Type B pancreatic cell (in vitro differentiated cells): Measurements from ENCODE around the gene DERL3. TPM values are rescaled to one million over a fixed set of nuclear protein-coding genes. Genes with fewer than 3 reads are reported as not detected.

ENCODE experiments used
- DNase-seq: peaks from one replicate; pipeline ENCODE4 v3.0.0; 2021; ENCODE audit warnings: mixed read lengths; ENCODE audit not compliant: unreplicated experiment; ENCODE audit errors: extremely low spot score
- H3K27ac Mint-ChIP-seq: 2 replicates; pipeline ENCODE4 v1.8.0; 2021; ENCODE audit warnings: mild to moderate bottlenecking, mixed read lengths
- H3K27me3 Mint-ChIP-seq: 2 replicates; pipeline ENCODE4 v1.8.0; 2021; ENCODE audit warnings: mixed read lengths
- H3K36me3 Mint-ChIP-seq: 2 replicates; pipeline ENCODE4 v1.8.0; 2021; ENCODE audit warnings: mixed read lengths
- H3K4me1 Mint-ChIP-seq: one replicate; pipeline ENCODE4 v1.8.0; 2021; ENCODE audit warnings: mixed read lengths; ENCODE audit not compliant: unreplicated experiment
- H3K4me3 Mint-ChIP-seq: 2 replicates; pipeline ENCODE4 v1.8.0; 2021; ENCODE audit warnings: mild to moderate bottlenecking, mixed read lengths
- H3K9me3 Mint-ChIP-seq: 2 replicates; pipeline ENCODE4 v1.8.0; 2021; ENCODE audit warnings: mixed read lengths
- CTCF ChIP-seq: fragments of 200-600 bp; sonication (generic); conservative IDR thresholded peaks from 2 replicates; pipeline ENCODE4 v1.5.0; 2021; ENCODE audit warnings: antibody characterized with exemption, mild to moderate bottlenecking
- total RNA-seq: library from RNA; stranded (reverse); gene quantifications from 2 replicates; pipeline ENCODE4 v1.2.1, GENCODE V29; 2021; ENCODE audit warnings: low replicate concordance

Gene DERL3
- total RNA-seq, 1 donor from 2014 or later: 9.5 TPM

- Mint-ChIP-seq H3K27ac (peak overlapping the region; percentile 41), H3K9me3 (no peaks in the 10 kb centered on the region), H3K4me3 (no peak overlapping the region), H3K36me3 (peaks cover 46% of the 10 kb centered on the region), H3K4me1 (no peaks in the 10 kb centered on the region), H3K27me3 (no peaks in the 10 kb centered on the region)
- no peak for TF ChIP-seq CTCF
- no peak for DNase-seq
These were observed 23.2 kb downstream of the DERL3 start for GRCh38 chr22:23815541-23816155.

- TF ChIP-seq CTCF: no peak
- H3K4me1 Mint-ChIP-seq: no peaks in the 10 kb centered on the region
- DNase-seq: no peak
- no peaks in the 10 kb centered on the region for H3K27me3 Mint-ChIP-seq
- no peak overlapping the region for H3K4me3 Mint-ChIP-seq
- H3K36me3 Mint-ChIP-seq: peaks cover 38% of the 10 kb centered on the region
- H3K27ac Mint-ChIP-seq: no peak overlapping the region
- H3K9me3 Mint-ChIP-seq: no peaks in the 10 kb centered on the region
These were observed 26.4 kb downstream of the DERL3 start for GRCh38 chr22:23812378-23812777.

GRCh38 chr22:23806837-23807236 lies 32.0 kb downstream of the DERL3 start:
- no peaks in the 10 kb centered on the region for H3K9me3 Mint-ChIP-seq
- H3K36me3 Mint-ChIP-seq: peaks cover 30% of the 10 kb centered on the region

GRCh38 chr22:23804781-23805291 lies 34.0 kb downstream of the DERL3 start:
- no peak for DNase-seq
- Mint-ChIP-seq H3K27me3 (no peaks in the 10 kb centered on the region), H3K4me3 (no peak overlapping the region), H3K36me3 (peaks cover 33% of the 10 kb centered on the region), H3K27ac (no peak overlapping the region), H3K4me1 (no peaks in the 10 kb centered on the region), H3K9me3 (no peaks in the 10 kb centered on the region)
- no peak for TF ChIP-seq CTCF

More at GRCh38 chr22:23806837-23807236, 32.0 kb downstream of the DERL3 start:
- no peaks in the 10 kb centered on the region for H3K4me1 Mint-ChIP-seq
- no peak overlapping the region for H3K27ac Mint-ChIP-seq
- no peak overlapping the region for H3K4me3 Mint-ChIP-seq
- H3K27me3 Mint-ChIP-seq: no peaks in the 10 kb centered on the region
- no peak for DNase-seq
- no peak for TF ChIP-seq CTCF

- no peaks in the 10 kb centered on the region for H3K4me1 Mint-ChIP-seq
- TF ChIP-seq CTCF: no peak
- peaks cover 33% of the 10 kb centered on the region for H3K36me3 Mint-ChIP-seq
- H3K27ac Mint-ChIP-seq: no peak overlapping the region
- no peak for DNase-seq
- no peaks in the 10 kb centered on the region for H3K27me3 Mint-ChIP-seq
- H3K9me3 Mint-ChIP-seq: no peaks in the 10 kb centered on the region
- no peak overlapping the region for H3K4me3 Mint-ChIP-seq
These were observed 35.6 kb downstream of the DERL3 start for GRCh38 chr22:23803001-23803819.
